ENCODE results near the gene ENDOU.

DNA sequence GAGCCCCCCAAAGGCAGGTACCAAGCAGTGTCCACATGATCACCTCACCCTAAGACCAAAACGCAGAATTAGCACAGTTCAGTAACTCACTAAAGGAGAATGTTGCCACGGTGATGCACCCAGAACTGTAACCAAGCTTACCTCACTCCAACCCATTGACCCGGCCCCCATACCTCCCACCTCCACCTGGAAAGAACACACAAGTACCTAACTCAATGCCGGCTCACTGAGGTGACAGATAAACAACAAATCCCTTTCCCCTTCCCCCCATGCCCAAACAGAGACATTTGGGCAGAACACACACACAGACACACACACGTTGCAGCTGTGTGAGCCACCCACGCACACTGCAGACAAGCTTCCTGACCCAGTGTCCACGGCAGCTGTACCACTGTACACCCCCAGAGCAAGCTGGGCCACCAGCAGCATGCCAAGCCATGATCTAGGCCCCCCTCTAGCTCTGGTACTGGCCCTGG is 32.1 kb upstream of the ENDOU start:
- TF ChIP-seq, protein P1, sequence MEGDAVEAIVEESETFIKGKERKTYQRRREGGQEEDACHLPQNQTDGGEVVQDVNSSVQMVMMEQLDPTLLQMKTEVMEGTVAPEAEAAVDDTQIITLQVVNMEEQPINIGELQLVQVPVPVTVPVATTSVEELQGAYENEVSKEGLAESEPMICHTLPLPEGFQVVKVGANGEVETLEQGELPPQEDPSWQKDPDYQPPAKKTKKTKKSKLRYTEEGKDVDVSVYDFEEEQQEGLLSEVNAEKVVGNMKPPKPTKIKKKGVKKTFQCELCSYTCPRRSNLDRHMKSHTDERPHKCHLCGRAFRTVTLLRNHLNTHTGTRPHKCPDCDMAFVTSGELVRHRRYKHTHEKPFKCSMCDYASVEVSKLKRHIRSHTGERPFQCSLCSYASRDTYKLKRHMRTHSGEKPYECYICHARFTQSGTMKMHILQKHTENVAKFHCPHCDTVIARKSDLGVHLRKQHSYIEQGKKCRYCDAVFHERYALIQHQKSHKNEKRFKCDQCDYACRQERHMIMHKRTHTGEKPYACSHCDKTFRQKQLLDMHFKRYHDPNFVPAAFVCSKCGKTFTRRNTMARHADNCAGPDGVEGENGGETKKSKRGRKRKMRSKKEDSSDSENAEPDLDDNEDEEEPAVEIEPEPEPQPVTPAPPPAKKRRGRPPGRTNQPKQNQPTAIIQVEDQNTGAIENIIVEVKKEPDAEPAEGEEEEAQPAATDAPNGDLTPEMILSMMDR (conservative IDR thresholded peaks at IDR 0.05; ENCODE audit: low read depth, low read length): no peak
- TF ChIP-seq EZH2phosphoT487 (IDR thresholded peaks at IDR 0.05; ENCODE audit: borderline replicate concordance, low read length) (no peak), EZH2 (IDR thresholded peaks at IDR 0.05; ENCODE audit: low read length, unreplicated experiment) (no peak)

All from PC-3 (cell line).